Measurements from ENCODE around the gene ZNF22. TPM values are rescaled to one million over a fixed set of nuclear protein-coding genes. Genes with fewer than 3 reads are reported as not detected.
A peak's percentile ranks its signal among the peaks of the same experiment; 100 is the strongest.

Gene ZNF22
- total and polyA plus RNA-seq, 9 donors = 44.3 to 57.8 (median 49.9) TPM

GRCh38 chr10:44976352-44977198 lies 24.1 kb upstream of the ZNF22 start:
- DNase-seq = no peak
- Histone ChIP-seq H3K4me3 (ENCODE audit: low read length) (peak overlapping the region; percentile 55), H3K27ac (ENCODE audit: low read length) (peak overlapping the region; percentile 37), H3K9me3 (replicated peaks; ENCODE audit: control insufficient read depth, low read depth, low read length) (no peaks in the 10 kb centered on the region), H3K27me3 (ENCODE audit: control insufficient read depth, insufficient read depth, low read length) (no peaks in the 10 kb centered on the region), H3K4me1 (ENCODE audit: control insufficient read depth, insufficient read depth, low read length) (peaks cover 95% of the 10 kb centered on the region), H3K36me3 (ENCODE audit: control insufficient read depth, insufficient read depth, low read length) (peaks cover 38% of the 10 kb centered on the region)
- 60% methylated on average over 3 of the region's 9 CpGs for WGBS (ENCODE audit: insufficient coverage)

- Histone ChIP-seq H3K27ac (ENCODE audit: low read length) (peak overlapping the region; percentile 89), H3K36me3 (ENCODE audit: control insufficient read depth, insufficient read depth, low read length) (peaks cover 34% of the 10 kb centered on the region), H3K4me1 (ENCODE audit: control insufficient read depth, insufficient read depth, low read length) (peaks cover 95% of the 10 kb centered on the region), H3K27me3 (ENCODE audit: control insufficient read depth, insufficient read depth, low read length) (no peaks in the 10 kb centered on the region), H3K9me3 (replicated peaks; ENCODE audit: control insufficient read depth, low read depth, low read length) (no peaks in the 10 kb centered on the region), H3K4me3 (ENCODE audit: low read length) (peak overlapping the region; percentile 55)
- DNase-seq = no peak
- whole genome bisulfite sequencing (ENCODE audit: insufficient coverage) = 77% methylated on average over 25 of the region's 25 CpGs
Measured at GRCh38 chr10:44977287-44978212, 23.2 kb upstream of the ZNF22 start.

DNA sequence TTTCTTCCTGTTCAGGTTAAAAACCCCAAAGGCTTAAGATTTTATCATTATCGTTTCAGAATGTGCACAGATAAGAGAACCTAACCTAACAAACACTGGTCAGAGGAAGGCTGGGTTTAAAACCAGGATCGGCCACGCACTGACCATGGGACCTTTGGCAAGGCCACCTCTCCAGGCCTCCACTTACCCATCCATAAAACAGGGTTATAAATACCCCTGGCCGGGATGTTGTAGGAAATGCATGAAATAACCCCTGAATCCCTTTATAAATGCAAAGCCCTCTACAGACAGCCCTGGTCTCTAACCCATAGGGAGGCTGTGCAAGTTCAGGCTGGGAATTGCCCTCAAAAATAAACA lies 22.5 kb upstream of the ZNF22 start:
- Histone ChIP-seq H3K27me3 (ENCODE audit: control insufficient read depth, insufficient read depth, low read length) (no peaks in the 10 kb centered on the region), H3K27ac (ENCODE audit: low read length) (peak overlapping the region; percentile 89), H3K36me3 (ENCODE audit: control insufficient read depth, insufficient read depth, low read length) (peaks cover 32% of the 10 kb centered on the region), H3K9me3 (replicated peaks; ENCODE audit: control insufficient read depth, low read depth, low read length) (no peaks in the 10 kb centered on the region), H3K4me1 (ENCODE audit: control insufficient read depth, insufficient read depth, low read length) (peaks cover 92% of the 10 kb centered on the region), H3K4me3 (ENCODE audit: low read length) (peak overlapping the region; percentile 55)
- no peak for DNase-seq
- no CpG with 5 or more reads among the region's 4 CpGs for WGBS (ENCODE audit: insufficient coverage)

DNA sequence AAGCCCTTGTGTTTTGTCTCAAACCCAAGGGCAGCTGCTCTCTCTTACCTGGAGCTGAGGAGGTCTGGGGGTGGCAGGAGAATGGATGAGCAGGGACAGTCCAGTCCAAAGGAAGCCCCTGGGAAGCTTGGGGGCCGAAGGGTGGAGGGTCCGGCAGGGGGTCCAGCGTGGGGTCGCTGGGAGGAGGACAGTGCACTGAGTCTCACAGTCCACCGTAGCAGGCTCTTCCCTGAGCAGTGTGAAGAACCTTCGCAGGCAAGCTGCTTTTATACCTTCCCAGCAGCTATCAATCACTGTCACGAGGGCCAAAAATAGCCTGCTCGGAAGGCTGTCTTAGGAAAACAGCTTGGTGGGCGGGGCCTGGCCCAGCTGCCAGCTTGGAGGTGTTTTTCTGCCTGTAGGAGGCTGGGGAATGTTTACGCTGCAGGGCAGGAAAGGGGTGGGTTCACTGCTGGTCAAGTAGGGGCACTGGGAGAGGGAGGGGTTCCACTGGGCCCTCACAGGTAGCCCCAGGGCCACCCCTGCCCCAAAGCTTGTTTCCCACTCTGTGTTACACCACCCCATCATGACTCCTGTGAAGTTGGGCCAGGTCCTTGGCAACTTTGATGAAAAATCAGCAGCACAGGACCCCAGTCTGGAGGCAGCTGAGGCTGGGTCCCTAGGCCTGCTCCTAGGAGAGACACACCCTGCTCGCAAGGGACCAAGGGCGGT lies 22.0 kb upstream of the ZNF22 start, which contains the start of gene DEPP1:
TSS of gene DEPP1 (minus strand) at position 240 of the 711 bp plus-strand sequence. CDS start 779 bp downstream, outside the sequence.
- Histone ChIP-seq H3K27me3 (ENCODE audit: control insufficient read depth, insufficient read depth, low read length) (no peaks in the 10 kb centered on the region), H3K9me3 (replicated peaks; ENCODE audit: control insufficient read depth, low read depth, low read length) (no peaks in the 10 kb centered on the region), H3K36me3 (ENCODE audit: control insufficient read depth, insufficient read depth, low read length) (peaks cover 33% of the 10 kb centered on the region), H3K27ac (ENCODE audit: low read length) (peak within 1 kb of the TSS; percentile 89), H3K4me3 (ENCODE audit: low read length) (peak within 1 kb of the TSS; percentile 55), H3K4me1 (ENCODE audit: control insufficient read depth, insufficient read depth, low read length) (peaks cover 86% of the 10 kb centered on the region)
- DNase-seq = peak; percentile 92
- 27% methylated on average over 8 of the region's 12 CpGs for WGBS (ENCODE audit: insufficient coverage)

DNA sequence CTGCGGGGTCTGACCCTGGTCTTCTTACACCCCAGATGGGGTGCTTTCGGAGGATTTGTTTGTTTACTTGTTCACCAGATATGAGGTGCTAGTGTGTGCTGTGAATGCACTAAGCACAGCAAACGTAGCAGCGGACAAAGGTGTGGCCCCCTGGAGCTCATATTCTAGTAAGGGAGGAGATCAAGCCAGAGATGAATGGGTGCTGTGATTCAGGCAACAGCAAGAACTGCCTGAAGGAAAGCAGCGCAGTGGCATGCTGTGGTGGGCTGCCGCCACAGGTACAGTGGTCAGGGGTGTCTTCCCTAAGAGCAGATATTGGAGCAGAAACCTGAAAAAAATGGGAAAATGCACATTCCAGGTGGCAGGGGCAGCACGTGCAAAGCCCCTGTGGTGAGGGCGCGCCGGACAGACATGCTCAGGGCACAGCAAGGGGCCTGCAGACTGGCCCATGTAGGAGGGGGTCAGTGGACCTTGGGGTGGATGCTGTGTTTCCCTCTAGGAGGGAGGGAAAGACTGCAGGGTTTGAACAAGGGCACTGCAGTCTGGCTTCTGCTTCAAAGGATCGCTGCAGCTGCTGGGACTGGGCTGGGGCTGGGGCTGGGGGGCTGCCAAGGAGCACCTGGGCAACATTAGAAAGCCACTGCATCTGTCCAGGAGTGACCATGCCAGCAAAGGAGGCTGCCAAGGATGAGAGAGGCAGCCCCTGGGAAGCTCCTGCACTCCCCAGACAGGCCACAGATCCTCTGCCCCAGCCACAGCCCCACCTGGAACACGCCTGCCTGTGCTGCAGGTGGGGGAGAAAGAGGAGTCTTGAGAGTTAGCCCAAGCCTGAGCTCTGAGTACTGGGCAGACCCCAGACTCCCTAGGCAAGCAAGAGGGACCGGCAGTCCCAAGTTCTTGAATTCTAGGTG lies 21.2 kb upstream of the ZNF22 start:
- Histone ChIP-seq H3K27ac (ENCODE audit: low read length) (peak overlapping the region; percentile 87), H3K4me1 (ENCODE audit: control insufficient read depth, insufficient read depth, low read length) (peaks cover 81% of the 10 kb centered on the region), H3K36me3 (ENCODE audit: control insufficient read depth, insufficient read depth, low read length) (peaks cover 39% of the 10 kb centered on the region), H3K9me3 (replicated peaks; ENCODE audit: control insufficient read depth, low read depth, low read length) (no peaks in the 10 kb centered on the region), H3K27me3 (ENCODE audit: control insufficient read depth, insufficient read depth, low read length) (no peaks in the 10 kb centered on the region), H3K4me3 (ENCODE audit: low read length) (no peak overlapping the region)
- WGBS (ENCODE audit: insufficient coverage) = 85% methylated on average over 11 of the region's 13 CpGs
- no peak for DNase-seq

DNA sequence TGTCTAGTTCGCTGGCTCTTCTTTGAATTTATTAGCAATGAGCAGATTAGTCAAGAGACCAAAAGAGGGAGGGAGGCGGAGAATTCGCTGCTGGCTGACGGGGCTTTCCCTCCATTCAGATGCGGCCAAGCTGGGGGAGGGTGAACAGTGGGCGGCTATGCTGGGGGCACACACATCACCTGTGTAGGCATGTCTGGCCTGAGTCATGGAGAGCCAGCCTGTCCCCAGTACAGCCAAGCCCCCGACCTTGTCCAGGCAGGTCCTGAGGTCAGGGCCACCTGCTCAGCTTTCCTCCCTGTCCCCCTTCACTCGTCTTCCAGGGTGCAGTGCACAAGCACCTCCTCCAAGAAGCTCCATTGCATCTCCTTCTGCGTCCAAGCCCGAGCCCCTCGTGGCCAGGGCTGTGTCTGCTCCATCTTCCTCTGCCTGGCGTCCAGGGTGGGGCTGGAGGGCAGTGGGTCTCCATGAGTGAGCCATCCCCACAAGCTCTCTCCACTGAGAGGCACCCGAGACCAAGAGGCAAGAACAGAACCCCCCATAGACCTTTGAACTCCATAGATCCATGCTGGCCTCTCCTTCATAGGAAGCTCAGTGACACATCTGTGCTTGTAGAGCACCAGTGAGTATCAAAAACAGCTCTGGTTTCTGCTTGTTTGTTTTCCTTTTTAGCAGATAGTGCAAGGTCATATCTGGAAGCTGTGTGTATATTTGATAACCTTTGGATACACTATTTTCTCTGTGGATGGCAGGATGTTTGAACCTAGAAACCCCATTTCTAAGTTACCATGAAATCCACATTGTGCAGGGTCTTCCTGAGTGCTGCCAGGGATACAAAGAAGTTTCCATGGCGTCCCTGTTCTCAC lies 20.2 kb upstream of the ZNF22 start:
- WGBS (ENCODE audit: insufficient coverage) = 84% methylated on average over 12 of the region's 14 CpGs
- Histone ChIP-seq H3K4me1 (ENCODE audit: control insufficient read depth, insufficient read depth, low read length) (peaks cover 74% of the 10 kb centered on the region), H3K9me3 (replicated peaks; ENCODE audit: control insufficient read depth, low read depth, low read length) (no peaks in the 10 kb centered on the region), H3K27ac (ENCODE audit: low read length) (peak overlapping the region; percentile 84), H3K36me3 (ENCODE audit: control insufficient read depth, insufficient read depth, low read length) (peaks cover 48% of the 10 kb centered on the region), H3K4me3 (ENCODE audit: low read length) (no peak overlapping the region), H3K27me3 (ENCODE audit: control insufficient read depth, insufficient read depth, low read length) (no peaks in the 10 kb centered on the region)
- DNase-seq = no peak

DNA sequence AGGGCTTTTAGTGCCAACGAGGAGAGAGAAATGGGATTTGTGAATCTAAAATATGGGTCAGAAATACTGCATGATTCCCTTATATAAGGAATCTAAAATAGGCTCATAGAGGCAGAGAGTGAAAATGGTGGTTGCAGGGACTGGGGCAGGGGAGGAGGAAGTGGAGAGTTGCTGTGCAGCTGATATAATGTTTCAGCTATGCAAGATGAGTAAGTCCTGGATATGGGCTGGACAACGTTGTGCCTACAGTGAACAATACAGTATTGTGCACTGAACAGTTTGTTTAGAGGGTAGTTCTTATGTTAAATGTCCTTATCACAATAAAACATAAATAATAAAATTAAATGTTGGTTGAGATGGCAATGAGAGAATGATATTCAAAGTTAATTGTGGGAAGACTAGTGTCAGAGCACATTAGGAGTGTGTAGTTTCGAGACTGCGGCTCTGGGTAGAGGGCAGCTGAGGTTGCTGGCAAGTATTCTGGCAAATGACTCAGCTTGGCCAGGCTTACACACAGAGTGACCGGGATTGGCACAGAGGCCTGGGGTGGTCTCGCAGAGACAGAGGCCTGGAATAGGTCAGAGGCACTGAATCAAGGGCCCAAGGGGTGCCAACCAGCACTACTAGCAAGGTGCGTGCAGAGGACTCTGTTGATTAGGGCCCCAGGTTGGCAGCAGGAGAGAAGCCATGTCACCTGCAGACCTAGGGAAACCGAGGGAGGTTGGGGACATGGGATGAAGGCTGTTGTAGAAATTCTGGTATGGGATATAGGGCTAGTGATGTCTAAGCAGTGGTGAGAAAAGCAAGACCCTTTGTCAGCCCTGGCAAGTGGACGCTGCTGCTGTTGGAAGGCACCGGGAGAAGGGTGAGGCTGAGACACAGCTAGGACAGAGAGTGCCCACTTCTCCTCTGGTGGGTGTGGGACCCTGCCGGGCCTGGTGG lies 19.3 kb upstream of the ZNF22 start:
- Histone ChIP-seq H3K4me3 (ENCODE audit: low read length) (no peak overlapping the region), H3K4me1 (ENCODE audit: control insufficient read depth, insufficient read depth, low read length) (peaks cover 68% of the 10 kb centered on the region), H3K9me3 (replicated peaks; ENCODE audit: control insufficient read depth, low read depth, low read length) (no peaks in the 10 kb centered on the region), H3K27me3 (ENCODE audit: control insufficient read depth, insufficient read depth, low read length) (no peaks in the 10 kb centered on the region), H3K36me3 (ENCODE audit: control insufficient read depth, insufficient read depth, low read length) (peaks cover 48% of the 10 kb centered on the region), H3K27ac (ENCODE audit: low read length) (peak overlapping the region; percentile 84)
- DNase-seq = peak; percentile 71
- WGBS (ENCODE audit: insufficient coverage) = 78% methylated on average over 10 of the region's 11 CpGs

- no peaks in the 10 kb centered on the region for H3K27me3 ChIP-seq (ENCODE audit: control insufficient read depth, insufficient read depth, low read length)
- no peaks in the 10 kb centered on the region for H3K9me3 ChIP-seq (replicated peaks; ENCODE audit: control insufficient read depth, low read depth, low read length)
- peaks cover 43% of the 10 kb centered on the region for H3K36me3 ChIP-seq (ENCODE audit: control insufficient read depth, insufficient read depth, low read length)
- H3K27ac ChIP-seq (ENCODE audit: low read length) = peak overlapping the region; percentile 84
- DNase-seq = peak; percentile 57
- peaks cover 62% of the 10 kb centered on the region for H3K4me1 ChIP-seq (ENCODE audit: control insufficient read depth, insufficient read depth, low read length)
- H3K4me3 ChIP-seq (ENCODE audit: low read length) = no peak overlapping the region
- 72% methylated on average over 9 of the region's 9 CpGs for WGBS (ENCODE audit: insufficient coverage)
Measured at GRCh38 chr10:44982114-44982460, 18.6 kb upstream of the ZNF22 start.
